Measurements from ENCODE around the gene PNPLA8.
"Not testable (repeated sequence)": the region's sequence is repeated elsewhere in the genome, so short reads cannot be mapped to it uniquely, and the experiment has no call there.

The PNPLA8 gene

DNA sequence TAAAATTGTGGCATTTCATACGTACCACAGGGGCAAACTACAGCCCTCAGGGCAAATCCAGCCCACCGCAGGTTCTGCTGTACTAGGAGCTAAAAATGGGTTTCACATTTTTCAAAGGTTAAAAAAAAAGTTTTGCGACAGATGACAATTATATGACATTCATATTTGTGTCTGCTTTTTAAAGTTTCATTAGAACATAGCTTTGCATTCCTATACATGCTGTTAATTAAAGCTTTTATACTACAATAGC lies 758 bp upstream of the PNPLA8 start:
- no peak for DNase-seq

GRCh38 chr7:108525327-108525984 lies 479 bp downstream of the PNPLA8 start:
- DNase-seq = peak; percentile 80

DNA sequence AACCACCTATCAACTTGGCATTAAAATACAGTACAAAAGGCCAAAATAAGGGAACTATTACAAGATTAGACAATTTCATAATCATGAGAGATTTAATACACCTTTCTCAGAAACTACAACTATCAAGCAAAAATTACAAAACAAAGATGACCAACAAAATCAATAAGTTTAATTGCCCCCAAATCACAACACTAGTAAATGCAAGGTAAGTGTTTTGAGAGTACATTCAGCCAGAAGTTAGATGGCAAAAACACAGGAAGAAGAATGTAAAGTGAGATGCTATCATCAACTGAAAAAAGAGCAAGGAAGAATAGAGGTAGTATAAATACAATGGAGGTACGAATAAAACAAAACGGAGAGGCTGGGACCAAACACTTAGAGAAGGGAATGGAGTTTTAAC lies 3.2 kb downstream of the PNPLA8 start:
- DNase-seq = no peak

DNA sequence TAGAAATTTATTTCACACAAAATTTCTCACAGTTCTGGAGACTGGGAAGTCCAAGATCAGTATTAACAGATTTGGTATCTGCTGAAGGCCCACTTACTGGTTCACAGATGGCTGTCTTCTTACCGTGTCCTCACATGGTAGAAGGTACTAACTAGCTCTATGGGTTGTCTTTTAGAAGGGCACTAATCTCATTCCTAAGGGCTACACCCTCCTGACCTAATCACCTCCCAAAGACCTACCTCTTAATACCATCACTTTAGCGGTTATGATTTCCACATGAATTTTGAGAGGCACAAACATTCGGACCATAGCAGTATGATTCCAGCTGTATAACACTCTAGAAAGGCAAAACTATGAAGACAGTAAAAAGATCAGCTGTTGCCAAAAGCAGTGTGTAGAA lies 8.0 kb downstream of the PNPLA8 start:
- DNase-seq = no peak

- DNase-seq = no peak
Observed at GRCh38 chr7:108515630-108516029, 10.3 kb downstream of the PNPLA8 start.

- no peak for DNase-seq
Observed at GRCh38 chr7:108515013-108515412, 10.9 kb downstream of the PNPLA8 start.

GRCh38 chr7:108511939-108512338 lies 14.0 kb downstream of the PNPLA8 start:
- no peak for DNase-seq

GRCh38 chr7:108504576-108504975 lies 21.4 kb downstream of the PNPLA8 start:
- not testable (repeated sequence) for DNase-seq

DNA sequence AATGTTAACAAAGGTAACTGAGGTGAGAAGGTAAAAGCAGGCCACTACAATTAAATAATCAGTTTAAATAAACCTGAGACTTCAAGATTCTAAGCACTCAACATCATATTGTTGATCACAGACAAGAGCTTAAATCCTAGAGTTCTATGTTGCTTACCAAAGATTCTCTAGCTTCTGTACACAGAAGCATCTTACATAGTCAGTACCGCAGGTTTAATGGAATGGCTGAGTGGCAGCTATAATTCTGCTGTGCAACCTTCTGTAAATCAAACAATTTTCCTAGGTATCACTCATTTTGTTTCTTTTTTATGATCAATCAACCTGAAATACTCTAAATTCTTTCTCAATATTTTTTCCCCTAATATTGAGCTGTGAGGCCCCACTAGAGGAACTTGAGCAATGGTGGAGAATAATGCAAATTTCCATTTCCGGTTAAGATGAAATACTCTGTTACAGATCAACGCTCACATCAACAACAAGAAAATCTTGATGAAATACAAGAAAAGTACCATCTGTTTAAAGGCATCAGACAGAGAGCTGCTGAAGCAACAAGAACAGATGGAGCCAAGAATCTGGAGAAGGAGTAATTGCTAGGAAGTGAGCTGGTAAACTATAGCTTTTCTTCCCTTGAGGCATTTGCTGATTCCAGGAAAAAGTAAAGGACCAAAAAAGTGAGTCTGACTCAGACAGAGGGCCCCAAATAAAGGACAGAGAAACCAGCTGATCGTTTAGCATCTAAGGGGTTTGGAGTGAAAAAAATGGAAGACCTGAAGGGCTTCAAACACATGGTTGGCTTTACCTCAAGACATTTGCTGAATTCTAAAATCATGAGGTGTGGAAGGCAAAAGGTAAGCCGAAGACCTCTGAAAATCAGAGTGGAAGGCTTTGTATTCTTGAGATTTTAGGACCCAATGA lies 22.6 kb downstream of the PNPLA8 start:
- DNase-seq = no peak

DNA sequence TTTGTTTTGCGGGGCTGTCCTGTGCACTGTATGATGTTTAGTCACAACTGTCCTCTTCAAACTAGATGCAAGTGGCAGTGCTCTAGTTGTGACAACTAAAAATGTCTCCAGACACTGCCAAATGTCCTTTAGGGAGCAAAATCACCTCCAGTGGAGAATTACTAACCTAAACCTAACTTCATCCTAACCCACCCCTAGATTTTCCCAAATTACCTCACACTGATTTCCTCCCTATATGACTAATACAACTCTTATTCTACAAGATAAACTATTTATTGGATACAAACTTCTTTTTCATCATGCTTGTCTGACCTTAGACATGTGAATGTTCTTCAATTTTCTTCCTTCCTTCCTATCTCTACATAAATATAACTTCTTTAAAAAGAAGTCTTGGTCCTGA lies 26.4 kb downstream of the PNPLA8 start:
- no peak for DNase-seq

GRCh38 chr7:108498481-108498880 lies 27.5 kb downstream of the PNPLA8 start:
- no peak for DNase-seq

- DNase-seq = peak; percentile 45
Observed at GRCh38 chr7:108497082-108497725, 28.7 kb downstream of the PNPLA8 start.

DNA sequence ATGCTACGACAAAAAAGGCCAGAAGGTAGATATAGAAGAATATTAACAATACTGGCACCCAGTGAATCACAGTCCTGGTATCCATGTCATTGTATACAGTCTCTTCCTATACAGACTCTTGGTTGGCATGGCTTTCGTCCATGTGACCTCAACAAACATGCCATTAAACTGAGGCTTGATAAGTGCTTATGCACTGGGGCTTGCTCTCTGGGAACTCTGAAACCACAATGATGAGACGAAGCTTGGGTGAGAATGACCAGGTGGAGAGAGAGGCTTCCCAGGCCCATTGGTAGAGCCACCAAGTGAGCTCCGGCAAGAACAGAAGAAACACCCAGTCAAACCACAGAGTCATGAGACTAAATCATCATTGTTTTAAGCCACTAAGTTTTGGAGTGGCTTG lies 33.2 kb downstream of the PNPLA8 start:
- no peak for DNase-seq

- no peak for DNase-seq
Observed at GRCh38 chr7:108488768-108489538, 37.0 kb downstream of the PNPLA8 start.

- DNase-seq = no peak
Observed at GRCh38 chr7:108487646-108488045, 38.3 kb downstream of the PNPLA8 start.

- no peak for DNase-seq
Observed at GRCh38 chr7:108486291-108486966, 39.5 kb downstream of the PNPLA8 start.

DNA sequence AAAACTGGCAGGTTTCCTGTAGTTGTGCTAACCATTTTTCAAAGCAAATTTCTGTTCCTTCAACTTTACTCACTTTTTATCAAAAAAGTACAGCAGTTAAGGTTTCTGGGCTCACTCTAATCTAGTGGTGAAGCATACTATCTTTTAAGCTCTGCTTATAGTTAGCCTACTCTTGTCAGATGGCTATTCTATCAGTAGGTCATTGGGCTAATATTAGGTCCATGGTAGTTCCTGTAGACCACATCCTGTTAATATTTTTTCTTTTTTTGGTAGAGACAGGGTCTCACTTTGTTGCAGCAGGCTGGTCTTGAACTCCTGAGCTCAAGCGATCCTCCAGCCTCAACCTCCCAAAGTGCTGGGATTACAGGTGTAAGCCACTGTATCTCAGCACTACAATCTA lies 41.8 kb downstream of the PNPLA8 start:
- DNase-seq = no peak

DNA sequence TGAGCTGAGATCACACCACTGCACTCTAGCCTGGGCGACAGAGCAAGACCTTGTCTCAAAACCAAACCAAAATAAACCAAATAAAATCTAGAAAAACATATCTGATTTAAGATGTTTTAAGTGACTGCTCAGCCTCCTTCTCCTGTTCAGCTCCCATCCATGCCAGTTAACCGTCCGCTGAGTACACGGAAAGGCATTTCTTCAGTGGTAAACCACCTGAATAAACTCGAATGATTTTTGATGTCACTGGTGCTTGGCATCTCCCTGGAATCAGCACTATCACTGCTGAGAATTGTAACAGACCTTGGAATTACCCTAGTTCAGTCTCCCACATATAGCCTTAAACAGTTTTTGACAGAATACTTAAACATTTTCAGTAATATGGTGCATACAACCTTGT lies 45.6 kb downstream of the PNPLA8 start:
- DNase-seq = no peak

GRCh38 chr7:108479751-108480150 lies 46.2 kb downstream of the PNPLA8 start:
- DNase-seq = no peak

GRCh38 chr7:108479118-108479517 lies 46.8 kb downstream of the PNPLA8 start:
- no peak for DNase-seq

DNA sequence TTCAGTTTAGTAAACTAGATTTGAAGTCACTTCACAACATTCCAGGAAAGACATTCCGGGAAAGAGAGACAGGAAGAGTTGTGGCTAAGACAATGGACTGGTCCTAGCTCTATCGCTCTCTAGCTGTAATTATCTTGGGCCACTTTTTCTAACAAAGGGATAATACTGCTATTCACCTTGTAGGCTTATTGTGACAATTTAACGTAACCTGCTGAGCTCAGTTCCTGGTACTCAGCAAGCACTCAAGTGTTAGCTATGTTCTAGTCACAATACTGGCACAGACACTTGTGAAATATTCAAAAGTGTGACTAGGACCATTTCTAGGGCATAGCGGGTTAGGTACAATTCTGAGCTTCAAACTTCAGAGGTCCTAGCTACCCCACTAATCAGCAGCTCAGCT lies 57.7 kb downstream of the PNPLA8 start:
- no peak for DNase-seq

- no peak for DNase-seq
Observed at GRCh38 chr7:108467391-108467790, 58.5 kb downstream of the PNPLA8 start.

DNA sequence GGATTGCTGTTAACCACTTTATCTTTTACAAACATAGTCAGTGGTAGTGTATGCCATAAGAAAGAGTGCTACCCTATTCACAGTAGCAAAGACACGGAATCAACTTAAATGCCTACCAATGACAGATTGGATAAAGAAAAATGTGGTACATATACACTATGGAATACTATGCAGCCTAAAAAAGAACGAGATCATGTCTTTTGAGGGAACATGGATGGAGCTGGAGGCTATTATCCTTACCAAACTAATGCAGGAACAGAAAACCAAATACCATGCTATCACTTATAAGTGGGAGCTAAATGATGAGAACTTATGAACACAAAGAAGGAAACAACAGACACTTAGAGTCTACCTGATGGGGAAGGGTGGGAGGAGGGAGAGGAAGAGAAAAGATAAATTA lies 59.6 kb downstream of the PNPLA8 start:
- DNase-seq = not testable (repeated sequence)

All from NCI-H1436 (cell line).